SK-N-SH (cell line): ENCODE measurements around the gene CD46. TPM values are rescaled to one million over a fixed set of nuclear protein-coding genes. Genes with fewer than 3 reads are reported as not detected.

Source experiments
- CTCF ChIA-PET: fragments of 300-600, 350-600 bp; formaldehyde crosslinking; extraction: SDS; loops from one replicate; lab custom pipeline; 2021; lab: Yijun Ruan, JAX
- POLR2A ChIA-PET: fragments of 350-600 bp; sonication (Branson Sonifier 250); formaldehyde crosslinking; extraction: SDS; loops from one replicate; lab custom pipeline; 2020; ENCODE audit warnings: antibody characterized with exemption, inconsistent platforms; lab: Yijun Ruan, JAX
- DNase-seq: peaks from one replicate; pipeline ENCODE4 v3.0.0; 2012
- H2AFZ ChIP-seq: fragments of 200-600 bp; sonication (generic); 2 replicates; pipeline ENCODE4 v1.8.1; 2016; ENCODE audit warnings: antibody characterized with exemption, mild to moderate bottlenecking, low read depth
- H3F3A ChIP-seq: fragments of 200-600 bp; sonication (generic); replicated peaks from 2 replicates; pipeline ENCODE3; 2016; ENCODE audit warnings: antibody characterized with exemption, mild to moderate bottlenecking; ENCODE audit not compliant: insufficient read depth
- H3K27ac ChIP-seq, 2 experiments: fragments of 200-500 bp in 1 of 2; fragments of 200-600 bp in 1 of 2; sonication (Bioruptor generic) in 1 of 2; sonication (generic), shearing (Covaris generic) in 1 of 2; 2 replicates each; pipeline versions ENCODE4 v1.5.1 to v1.6.1; 2014 to 2016; ENCODE audit warnings: low read depth in 2 of 2, inconsistent platforms in 1 of 2, low read length in 1 of 2, mild to moderate bottlenecking in 1 of 2, mixed read lengths in 1 of 2
- H3K27me3 ChIP-seq: fragments of 200-600 bp; sonication (generic), shearing (Covaris generic); 2 replicates; pipeline ENCODE4 v1.6.1; 2016; ENCODE audit warnings: mixed run types; ENCODE audit not compliant: insufficient read depth
- H3K36me3 ChIP-seq, 2 experiments: fragments of 200-500 bp in 1 of 2; fragments of 200-600 bp in 1 of 2; sonication (Bioruptor generic) in 1 of 2; sonication (generic) in 1 of 2; replicated peaks in 1 of 2; 2 replicates each; pipeline versions ENCODE3 to v1.5.1; 2014 to 2016; ENCODE audit warnings: low read length in 1 of 2, mild to moderate bottlenecking in 1 of 2; ENCODE audit not compliant: insufficient read depth in 2 of 2, control insufficient read depth in 1 of 2
- H3K4me1 ChIP-seq, 2 experiments: fragments of 200-500 bp in 1 of 2; fragments of 200-600 bp in 1 of 2; sonication (Bioruptor generic) in 1 of 2; sonication (generic), shearing (Covaris generic) in 1 of 2; 2 replicates each; pipeline versions ENCODE4 v1.5.1 to v1.6.1; 2014 to 2016; ENCODE audit warnings: low read depth in 1 of 2, low read length in 1 of 2, mixed run types in 1 of 2; ENCODE audit not compliant: insufficient read depth in 2 of 2, control insufficient read depth in 1 of 2
- H3K4me2 ChIP-seq: fragments of 200-600 bp; sonication (generic), shearing (Covaris generic); 2 replicates; pipeline ENCODE4 v1.6.1; 2017; ENCODE audit warnings: mixed run types
- H3K4me3 ChIP-seq, 2 experiments: fragments of 200-500 bp in 1 of 2; fragments of 200-600 bp in 1 of 2; sonication (Bioruptor generic) in 1 of 2; sonication (generic), shearing (Covaris generic) in 1 of 2; 2 replicates each; pipeline versions ENCODE4 v1.5.1 to v1.8.1; 2014 to 2016; ENCODE audit warnings: low read depth in 2 of 2, inconsistent platforms in 1 of 2, low read length in 1 of 2, mild to moderate bottlenecking in 1 of 2, mixed read lengths in 1 of 2, moderate library complexity in 1 of 2
- H3K79me2 ChIP-seq: fragments of 200-600 bp; sonication (generic); 2 replicates; pipeline ENCODE4 v1.8.1; 2017; ENCODE audit warnings: mild to moderate bottlenecking; ENCODE audit not compliant: insufficient read depth
- H3K9ac ChIP-seq: fragments of 200-600 bp; sonication (generic); 2 replicates; pipeline ENCODE4 v1.6.1; 2017; ENCODE audit warnings: mixed run types
- H3K9me2 ChIP-seq: fragments of 200-600 bp; sonication (generic); 2 replicates; pipeline ENCODE4 v1.6.1; 2017; ENCODE audit warnings: mixed run types
- H3K9me3 ChIP-seq: fragments of 200-600 bp; sonication (generic); 2 replicates; pipeline ENCODE4 v1.6.1; 2017; ENCODE audit warnings: mixed run types, mild to moderate bottlenecking, moderate library complexity
- H4K20me1 ChIP-seq: fragments of 200-600 bp; sonication (generic); 2 replicates; pipeline ENCODE4 v1.6.1; 2017; ENCODE audit warnings: mild to moderate bottlenecking, mixed run types; ENCODE audit not compliant: insufficient read depth
- ELF1 ChIP-seq: IDR thresholded peaks from 2 replicates; pipeline ENCODE4 v1.4.0; 2012
- FOSL2 ChIP-seq: IDR thresholded peaks from 2 replicates; pipeline ENCODE4 v1.4.0; 2012; ENCODE audit warnings: low read depth, mild to moderate bottlenecking, moderate library complexity, borderline replicate concordance
- FOXJ3 ChIP-seq: sonication (generic); formaldehyde crosslinking; IDR thresholded peaks from 2 replicates; pipeline ENCODE4 v1.5.1; 2020; ENCODE audit warnings: mild to moderate bottlenecking, missing genetic modification reagents
- GABPA ChIP-seq: IDR thresholded peaks from 2 replicates; pipeline ENCODE4 v1.4.0; 2012; ENCODE audit warnings: low read depth, mild to moderate bottlenecking
- GATA2 ChIP-seq: sonication (generic); formaldehyde crosslinking; IDR thresholded peaks from 2 replicates; pipeline ENCODE4 v1.5.0; 2020; ENCODE audit warnings: mild to moderate bottlenecking, missing genetic modification reagents
- MEF2A ChIP-seq: IDR thresholded peaks from 2 replicates; pipeline ENCODE4 v1.4.0; 2012; ENCODE audit warnings: low read depth, borderline replicate concordance
- NRF1 ChIP-seq: IDR thresholded peaks from 2 replicates; pipeline ENCODE4 v1.6.1; 2012; ENCODE audit warnings: low read depth, mild to moderate bottlenecking, low read length
- POLR2AphosphoS5 ChIP-seq: IDR thresholded peaks from 2 replicates; pipeline ENCODE4 v1.6.1; 2012; ENCODE audit warnings: low read depth, low read length
- RAD21 ChIP-seq: IDR thresholded peaks from 2 replicates; pipeline ENCODE4 v1.6.1; 2012; ENCODE audit warnings: mild to moderate bottlenecking, low read length
- RCOR1 ChIP-seq: fragments of 150-350 bp; IDR thresholded peaks from 2 replicates; pipeline ENCODE4 v1.6.1; 2017; ENCODE audit warnings: antibody characterized with exemption, low read length
- RXRA ChIP-seq: IDR thresholded peaks from 2 replicates; pipeline ENCODE4 v1.4.0; 2012; ENCODE audit warnings: low read depth, mild to moderate bottlenecking, borderline replicate concordance
- SIN3A ChIP-seq: IDR thresholded peaks from 2 replicates; pipeline ENCODE4 v1.6.1; 2012; ENCODE audit warnings: low read depth, mild to moderate bottlenecking, low read length, moderate library complexity, borderline replicate concordance
- YY1 ChIP-seq: IDR thresholded peaks from 2 replicates; pipeline ENCODE4 v1.4.0; 2012; ENCODE audit warnings: low read depth, mild to moderate bottlenecking
- WGBS: methylation state at CpG from one replicate; pipeline ENCODE4 v1.1.6; 2017; ENCODE audit warnings: low lambda C conversion rate; 5-methylcytosine and 5-hydroxymethylcytosine counted together
- polyA plus RNA-seq, 3 experiments: library from polyadenylated mRNA; depleted of rRNA; stranded (reverse); fragments of >200 nt; gene quantifications; 2 replicates each; pipeline ENCODE4 v1.2.3, GENCODE V29; 2012
- TF ChIP-seq, protein P1 (sequence below): fragments of 200-600 bp; sonication (generic); IDR thresholded peaks from 2 replicates; pipeline ENCODE4 v1.6.1; 2017; ENCODE audit warnings: antibody characterized with exemption, mild to moderate bottlenecking, moderate library complexity
- TF ChIP-seq, protein P2 (sequence below): IDR thresholded peaks from 2 replicates; pipeline ENCODE4; 2012
- TF ChIP-seq, protein P3 (sequence below): IDR thresholded peaks from 2 replicates; pipeline ENCODE4 v1.4.0; 2012; ENCODE audit warnings: low read depth, borderline replicate concordance
- TF ChIP-seq, protein P4 (sequence below): IDR thresholded peaks from 2 replicates; pipeline ENCODE4 v1.6.1; 2012; ENCODE audit warnings: mild to moderate bottlenecking, low read depth, low read length, moderate library complexity

CD46 gene
- polyA plus RNA-seq, 1 of the 3 experiments (the other 2 are of a cell fraction) = 56.0 TPM

DNA sequence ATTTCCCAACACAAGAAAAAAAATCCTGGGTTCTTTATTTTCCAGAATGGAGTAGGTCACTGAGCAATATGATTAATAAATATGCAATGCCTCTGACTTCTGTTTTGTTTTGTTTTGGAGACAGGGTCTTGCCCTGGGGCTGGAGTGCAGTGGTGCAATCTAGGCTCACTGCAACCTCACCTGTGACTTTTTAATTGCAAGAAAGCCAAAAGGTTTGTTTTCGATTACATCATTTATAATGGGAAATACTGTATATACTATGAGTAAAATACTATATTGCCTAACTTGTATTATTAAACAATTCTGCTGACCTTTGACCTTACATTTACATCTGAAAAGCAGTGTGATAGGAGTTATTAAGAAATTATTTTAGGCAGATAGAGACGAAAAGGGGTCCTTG, 11.6 kb upstream of the CD46 start:
- H3F3A ChIP-seq = no peaks in the 10 kb centered on the region
- WGBS = 55% methylated on average over 2 of the region's 2 CpGs
- no peaks in the 10 kb centered on the region for H3K36me3 ChIP-seq
- no peaks in the 10 kb centered on the region; a peak in 1 of 4 replicates for H3K4me1 ChIP-seq
- H3K9ac ChIP-seq = no peak overlapping the region
- H3K27me3 ChIP-seq = no peaks in the 10 kb centered on the region
- 0 out of 2 replicates have a peak, but pooled peaks cover 3% of the 10 kb centered on the region for H3K9me3 ChIP-seq
- no peak overlapping the region for H3K4me3 ChIP-seq
- DNase-seq = no peak
- ChIA-PET POLR2A (no interaction called here), CTCF (interaction anchor here (2.0 kb wide), 1 partner anchor 41 kb away, joined by 5 read pairs; no protein-coding TSS in a partner anchor)
- H3K27ac ChIP-seq = no peak overlapping the region
- H4K20me1 ChIP-seq = no peaks in the 10 kb centered on the region
- H3K79me2 ChIP-seq = no peaks in the 10 kb centered on the region
- no peaks in the 10 kb centered on the region for H3K9me2 ChIP-seq
- TF ChIP-seq FOXJ3 (CRISPR knock-in tag) (no peak), NRF1 (no peak), RCOR1 (no peak), FOSL2 (no peak), SIN3A (no peak), ELF1 (no peak), RXRA (no peak), YY1 (no peak), RAD21 (no peak), GABPA (no peak), MEF2A (no peak), GATA2 (CRISPR knock-in tag) (no peak), POLR2AphosphoS5 (no peak)
- TF ChIP-seq, protein P1, sequence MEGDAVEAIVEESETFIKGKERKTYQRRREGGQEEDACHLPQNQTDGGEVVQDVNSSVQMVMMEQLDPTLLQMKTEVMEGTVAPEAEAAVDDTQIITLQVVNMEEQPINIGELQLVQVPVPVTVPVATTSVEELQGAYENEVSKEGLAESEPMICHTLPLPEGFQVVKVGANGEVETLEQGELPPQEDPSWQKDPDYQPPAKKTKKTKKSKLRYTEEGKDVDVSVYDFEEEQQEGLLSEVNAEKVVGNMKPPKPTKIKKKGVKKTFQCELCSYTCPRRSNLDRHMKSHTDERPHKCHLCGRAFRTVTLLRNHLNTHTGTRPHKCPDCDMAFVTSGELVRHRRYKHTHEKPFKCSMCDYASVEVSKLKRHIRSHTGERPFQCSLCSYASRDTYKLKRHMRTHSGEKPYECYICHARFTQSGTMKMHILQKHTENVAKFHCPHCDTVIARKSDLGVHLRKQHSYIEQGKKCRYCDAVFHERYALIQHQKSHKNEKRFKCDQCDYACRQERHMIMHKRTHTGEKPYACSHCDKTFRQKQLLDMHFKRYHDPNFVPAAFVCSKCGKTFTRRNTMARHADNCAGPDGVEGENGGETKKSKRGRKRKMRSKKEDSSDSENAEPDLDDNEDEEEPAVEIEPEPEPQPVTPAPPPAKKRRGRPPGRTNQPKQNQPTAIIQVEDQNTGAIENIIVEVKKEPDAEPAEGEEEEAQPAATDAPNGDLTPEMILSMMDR = no peak
- TF ChIP-seq, protein P2, sequence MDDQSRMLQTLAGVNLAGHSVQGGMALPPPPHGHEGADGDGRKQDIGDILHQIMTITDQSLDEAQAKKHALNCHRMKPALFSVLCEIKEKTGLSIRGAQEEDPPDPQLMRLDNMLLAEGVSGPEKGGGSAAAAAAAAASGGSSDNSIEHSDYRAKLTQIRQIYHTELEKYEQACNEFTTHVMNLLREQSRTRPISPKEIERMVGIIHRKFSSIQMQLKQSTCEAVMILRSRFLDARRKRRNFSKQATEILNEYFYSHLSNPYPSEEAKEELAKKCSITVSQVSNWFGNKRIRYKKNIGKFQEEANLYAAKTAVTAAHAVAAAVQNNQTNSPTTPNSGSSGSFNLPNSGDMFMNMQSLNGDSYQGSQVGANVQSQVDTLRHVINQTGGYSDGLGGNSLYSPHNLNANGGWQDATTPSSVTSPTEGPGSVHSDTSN = no peak
- TF ChIP-seq, protein P3, sequence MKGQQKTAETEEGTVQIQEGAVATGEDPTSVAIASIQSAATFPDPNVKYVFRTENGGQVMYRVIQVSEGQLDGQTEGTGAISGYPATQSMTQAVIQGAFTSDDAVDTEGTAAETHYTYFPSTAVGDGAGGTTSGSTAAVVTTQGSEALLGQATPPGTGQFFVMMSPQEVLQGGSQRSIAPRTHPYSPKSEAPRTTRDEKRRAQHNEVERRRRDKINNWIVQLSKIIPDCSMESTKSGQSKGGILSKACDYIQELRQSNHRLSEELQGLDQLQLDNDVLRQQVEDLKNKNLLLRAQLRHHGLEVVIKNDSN = no peak
- TF ChIP-seq, protein P4, sequence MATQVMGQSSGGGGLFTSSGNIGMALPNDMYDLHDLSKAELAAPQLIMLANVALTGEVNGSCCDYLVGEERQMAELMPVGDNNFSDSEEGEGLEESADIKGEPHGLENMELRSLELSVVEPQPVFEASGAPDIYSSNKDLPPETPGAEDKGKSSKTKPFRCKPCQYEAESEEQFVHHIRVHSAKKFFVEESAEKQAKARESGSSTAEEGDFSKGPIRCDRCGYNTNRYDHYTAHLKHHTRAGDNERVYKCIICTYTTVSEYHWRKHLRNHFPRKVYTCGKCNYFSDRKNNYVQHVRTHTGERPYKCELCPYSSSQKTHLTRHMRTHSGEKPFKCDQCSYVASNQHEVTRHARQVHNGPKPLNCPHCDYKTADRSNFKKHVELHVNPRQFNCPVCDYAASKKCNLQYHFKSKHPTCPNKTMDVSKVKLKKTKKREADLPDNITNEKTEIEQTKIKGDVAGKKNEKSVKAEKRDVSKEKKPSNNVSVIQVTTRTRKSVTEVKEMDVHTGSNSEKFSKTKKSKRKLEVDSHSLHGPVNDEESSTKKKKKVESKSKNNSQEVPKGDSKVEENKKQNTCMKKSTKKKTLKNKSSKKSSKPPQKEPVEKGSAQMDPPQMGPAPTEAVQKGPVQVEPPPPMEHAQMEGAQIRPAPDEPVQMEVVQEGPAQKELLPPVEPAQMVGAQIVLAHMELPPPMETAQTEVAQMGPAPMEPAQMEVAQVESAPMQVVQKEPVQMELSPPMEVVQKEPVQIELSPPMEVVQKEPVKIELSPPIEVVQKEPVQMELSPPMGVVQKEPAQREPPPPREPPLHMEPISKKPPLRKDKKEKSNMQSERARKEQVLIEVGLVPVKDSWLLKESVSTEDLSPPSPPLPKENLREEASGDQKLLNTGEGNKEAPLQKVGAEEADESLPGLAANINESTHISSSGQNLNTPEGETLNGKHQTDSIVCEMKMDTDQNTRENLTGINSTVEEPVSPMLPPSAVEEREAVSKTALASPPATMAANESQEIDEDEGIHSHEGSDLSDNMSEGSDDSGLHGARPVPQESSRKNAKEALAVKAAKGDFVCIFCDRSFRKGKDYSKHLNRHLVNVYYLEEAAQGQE = no peak
- TF ChIP-seq, all 33 proteins: peak for 0
- no peak overlapping the region for H2AFZ ChIP-seq
- H3K4me2 ChIP-seq = no peak overlapping the region
